A549 (cell line): ENCODE data around the gene PIP5K1B. TPM values are rescaled to one million over a fixed set of nuclear protein-coding genes. Genes with fewer than 3 reads are reported as not detected.

ENCODE experiments used
- ATAC-seq, 2 experiments: fragments of 200-7000 bp in 1 of 2; fragments of >200 bp in 1 of 2; cut with Nextera tagmentation in 1 of 2; cut with Tn5 transposase in 1 of 2; 3 replicates each; pipeline versions ENCODE4 v1.8.0 to v1.9.1; 2018 to 2020; ENCODE audit warnings: mild to moderate bottlenecking in 1 of 2, moderate library complexity in 1 of 2
- CTCF ChIA-PET: fragments of 300-600 bp; sonication (Branson Sonifier 250); formaldehyde crosslinking; extraction: SDS; loops from one replicate; lab custom pipeline; 2021; ENCODE audit warnings: antibody characterized with exemption, inconsistent platforms; lab: Yijun Ruan, JAX
- POLR2A ChIA-PET: fragments of 350-600 bp; formaldehyde crosslinking; extraction: SDS; loops from one replicate; lab custom pipeline; 2021; ENCODE audit warnings: antibody characterized with exemption, inconsistent platforms; lab: Yijun Ruan, JAX
- DNase-seq, 2 experiments: peaks; one replicate each; pipeline versions ENCODE4 v3.0.0 to v3.0.0-alpha.2; 2011 to 2016; ENCODE audit warnings: low read depth in 1 of 2, low spot score in 1 of 2
- FAIRE-seq: peaks from 2 replicates; lab custom pipeline; 2011; peaks lifted over from hg19 to GRCh38; lab: Jason Lieb, UNC
- H3K27ac ChIP-seq, 2 experiments: fragments of >200 bp; sonication (Bioruptor Twin); formaldehyde crosslinking; 3 replicates each; pipeline ENCODE4 v1.5.1; 2016 to 2017
- H3K4me1 ChIP-seq: fragments of >200 bp; sonication (Bioruptor Twin); formaldehyde crosslinking; 3 replicates; pipeline ENCODE4 v1.6.1; 2016
- H3K4me2 ChIP-seq: fragments of >200 bp; sonication (Bioruptor Twin); formaldehyde crosslinking; 3 replicates; pipeline ENCODE4 v1.6.1; 2016
- H3K4me3 ChIP-seq: fragments of >200 bp; sonication (Bioruptor Twin); formaldehyde crosslinking; 3 replicates; pipeline ENCODE4 v1.5.1; 2016
- H3K9me3 ChIP-seq: fragments of >200 bp; sonication (Bioruptor Twin); formaldehyde crosslinking; 3 replicates; pipeline ENCODE4 v1.6.1; 2016
- CBX2 ChIP-seq: fragments of 200-600 bp; sonication (generic); IDR thresholded peaks from 2 replicates; pipeline ENCODE4 v1.6.1; 2016; ENCODE audit warnings: low read depth, mild to moderate bottlenecking, borderline replicate concordance
- CHD4 ChIP-seq: fragments of 200-600 bp; sonication (generic); IDR thresholded peaks from 2 replicates; pipeline ENCODE4 v1.6.1; 2016; ENCODE audit warnings: antibody characterized with exemption, mild to moderate bottlenecking, borderline replicate concordance
- E2F6 ChIP-seq: IDR thresholded peaks from 2 replicates; pipeline ENCODE4 v1.6.1; 2012; ENCODE audit warnings: low read depth, borderline replicate concordance
- EHMT2 ChIP-seq: fragments of 200-600 bp; sonication (generic); IDR thresholded peaks from 2 replicates; pipeline ENCODE4 v1.6.1; 2016; ENCODE audit warnings: antibody characterized with exemption, low read depth, mild to moderate bottlenecking, moderate library complexity
- ELK1 ChIP-seq: fragments of 150-350 bp; IDR thresholded peaks from 2 replicates; pipeline ENCODE4 v1.6.1; 2014; ENCODE audit warnings: low read depth, mild to moderate bottlenecking, low read length
- FOSL2 ChIP-seq, 2 experiments: fragments of 450-650 bp in 1 of 2; fragments of >200 bp in 1 of 2; sonication (Bioruptor Twin) in 1 of 2; formaldehyde crosslinking; IDR thresholded peaks; 2 replicates each; pipeline versions ENCODE4 v1.5.0 to v1.6.1; 2016 to 2020; ENCODE audit warnings: mild to moderate bottlenecking in 1 of 2, moderate library complexity in 1 of 2
- GATA3 ChIP-seq: IDR thresholded peaks from 2 replicates; pipeline ENCODE4 v1.6.1; 2012; ENCODE audit warnings: borderline replicate concordance
- HEYL ChIP-seq: fragments of 250-450 bp; sonication (Bioruptor Pico); IDR thresholded peaks from 2 replicates; pipeline ENCODE4 v1.8.0; 2021; ENCODE audit warnings: mild to moderate bottlenecking, moderate library complexity
- HMGXB4 ChIP-seq: fragments of 250-450 bp; sonication (Bioruptor Pico); IDR thresholded peaks from 2 replicates; pipeline ENCODE4 v1.5.0; 2021; ENCODE audit warnings: mild to moderate bottlenecking, moderate library complexity, borderline replicate concordance
- HOXA7 ChIP-seq: fragments of 250-450 bp; sonication (Bioruptor Pico); IDR thresholded peaks from 2 replicates; pipeline ENCODE4 v1.5.0; 2020; ENCODE audit warnings: mild to moderate bottlenecking, moderate library complexity
- KDM1A ChIP-seq: fragments of 200-600 bp; sonication (generic); IDR thresholded peaks from 2 replicates; pipeline ENCODE4 v1.6.1; 2016; ENCODE audit warnings: low read depth, mild to moderate bottlenecking
- MAZ ChIP-seq: fragments of 150-350 bp; IDR thresholded peaks from 2 replicates; pipeline ENCODE4 v1.6.1; 2014; ENCODE audit warnings: antibody characterized with exemption, low read depth, low read length, borderline replicate concordance
- NPAS2 ChIP-seq: fragments of 250-450 bp; sonication (Bioruptor Pico); IDR thresholded peaks from 2 replicates; pipeline ENCODE4 v1.8.0; 2022; ENCODE audit warnings: mild to moderate bottlenecking, moderate library complexity, borderline replicate concordance
- PBX3 ChIP-seq: IDR thresholded peaks from 2 replicates; pipeline ENCODE4 v1.6.1; 2012
- POLR2A ChIP-seq: IDR thresholded peaks from 2 replicates; pipeline ENCODE4 v1.6.1; 2012; ENCODE audit warnings: mild to moderate bottlenecking, low read length
- RAD21 ChIP-seq, 2 experiments: fragments of >200 bp in 1 of 2; sonication (Bioruptor Twin) in 1 of 2; formaldehyde crosslinking in 1 of 2; IDR thresholded peaks in 1 of 2; conservative IDR thresholded peaks in 1 of 2; 2 replicates in 1 of 2; 3 replicates in 1 of 2; pipeline ENCODE4 v1.6.1; 2012 to 2018; ENCODE audit warnings: inconsistent platforms in 1 of 2
- RARB ChIP-seq: fragments of 250-450 bp; sonication (Bioruptor Pico); IDR thresholded peaks from 2 replicates; pipeline ENCODE4 v1.8.0; 2021; ENCODE audit warnings: mild to moderate bottlenecking, moderate library complexity
- RCOR1 ChIP-seq: fragments of 150-350 bp; IDR thresholded peaks from 2 replicates; pipeline ENCODE4 v1.6.1; 2014; ENCODE audit warnings: antibody characterized with exemption, low read length, low read depth
- RFX5 ChIP-seq: fragments of 450-650 bp; IDR thresholded peaks from 2 replicates; pipeline ENCODE4 v1.7.1; 2014; ENCODE audit warnings: antibody characterized with exemption, mild to moderate bottlenecking, moderate library complexity
- TP53 ChIP-seq: fragments of 250-450 bp; sonication (Bioruptor Pico); IDR thresholded peaks from 2 replicates; pipeline ENCODE4 v1.5.0; 2021; ENCODE audit warnings: mild to moderate bottlenecking, moderate library complexity
- ZNF302 ChIP-seq: fragments of 250-450 bp; sonication (Bioruptor Pico); IDR thresholded peaks from 2 replicates; pipeline ENCODE4 v1.9.0; 2021; ENCODE audit warnings: inconsistent platforms, mild to moderate bottlenecking, moderate library complexity
- ZSCAN20 ChIP-seq: fragments of 250-450 bp; sonication (Bioruptor Pico); IDR thresholded peaks from 2 replicates; pipeline ENCODE4 v1.8.0; 2022; ENCODE audit warnings: mild to moderate bottlenecking, moderate library complexity
- WGBS: methylation state at CpG from one replicate; pipeline ENCODE4 v1.1.6; 2017; ENCODE audit errors: missing lambda C conversion rate; 5-methylcytosine and 5-hydroxymethylcytosine counted together
- polyA plus RNA-seq, 4 experiments: library from polyadenylated mRNA; depleted of rRNA in 3 of 4; stranded (reverse); fragments of >200 nt; fragmentation: RNase III in 1 of 4; extraction: RNeasy Plus Mini Kit Qiagen cat#74134 plus additional on column Dnase treatment in 1 of 4; gene quantifications; 2 replicates in 3 of 4; 3 replicates in 1 of 4; pipeline ENCODE4 v1.2.3, GENCODE V29; 2011 to 2017

Gene PIP5K1B
- polyA plus RNA-seq, 2 of the 4 experiments (the other 2 are of a cell fraction) = not detected

GRCh38 chr9:68819065-68819464, 114.0 kb downstream of the PIP5K1B start:
- no peak for DNase-seq
- TF ChIP-seq POLR2A (no peak), MAZ (no peak), PBX3 (no peak), RCOR1 (no peak), HMGXB4 (CRISPR knock-in tag) (no peak), RFX5 (no peak), E2F6 (no peak), CBX2 (no peak), RARB (CRISPR knock-in tag) (no peak), GATA3 (no peak), ZNF302 (CRISPR knock-in tag) (no peak), EHMT2 (no peak), KDM1A (no peak), ELK1 (no peak)
- WGBS = 31% methylated on average over 2 of the region's 2 CpGs
- Histone ChIP-seq H3K9me3 (no peaks in the 10 kb centered on the region), H3K27ac (no peak overlapping the region), H3K4me2 (no peak overlapping the region), H3K4me1 (no peaks in the 10 kb centered on the region), H3K4me3 (no peak overlapping the region)
- ChIA-PET POLR2A (no interaction called here), CTCF (no interaction called here)
- no peak for FAIRE-seq
- no peak for ATAC-seq

GRCh38 chr9:68821911-68822310, 116.9 kb downstream of the PIP5K1B start:
- ChIA-PET CTCF (interaction anchor here (1.2 kb wide), 1 partner anchor 11 kb away, joined by 4 read pairs; no protein-coding TSS in a partner anchor), POLR2A (no interaction called here)
- Histone ChIP-seq H3K9me3 (no peaks in the 10 kb centered on the region), H3K27ac (no peak overlapping the region), H3K4me1 (no peaks in the 10 kb centered on the region), H3K4me3 (no peak overlapping the region), H3K4me2 (no peak overlapping the region)
- DNase-seq = no peak
- ATAC-seq = no peak
- WGBS = 17% methylated on average over 2 of the region's 2 CpGs
- no peak for FAIRE-seq
- TF ChIP-seq CBX2 (no peak), ZNF302 (CRISPR knock-in tag) (no peak), MAZ (no peak), RARB (CRISPR knock-in tag) (no peak), CHD4 (no peak), HEYL (CRISPR knock-in tag) (no peak), ZSCAN20 (CRISPR knock-in tag) (no peak), RAD21 (conservative IDR thresholded peaks at IDR 0.05 in 1 of 2, IDR thresholded peaks at IDR 0.05 in 1 of 2) (no peak), TP53 (CRISPR knock-in tag) (no peak), FOSL2 (IDR thresholded peaks at IDR 0.05) (no peak), FOSL2 (CRISPR knock-in tag; IDR thresholded peaks at IDR 0.05) (no peak), HOXA7 (CRISPR knock-in tag) (no peak), NPAS2 (CRISPR knock-in tag) (no peak), ELK1 (no peak)
